Measurements from ENCODE around the gene TPD52L1.

Gene TPD52L1

DNA sequence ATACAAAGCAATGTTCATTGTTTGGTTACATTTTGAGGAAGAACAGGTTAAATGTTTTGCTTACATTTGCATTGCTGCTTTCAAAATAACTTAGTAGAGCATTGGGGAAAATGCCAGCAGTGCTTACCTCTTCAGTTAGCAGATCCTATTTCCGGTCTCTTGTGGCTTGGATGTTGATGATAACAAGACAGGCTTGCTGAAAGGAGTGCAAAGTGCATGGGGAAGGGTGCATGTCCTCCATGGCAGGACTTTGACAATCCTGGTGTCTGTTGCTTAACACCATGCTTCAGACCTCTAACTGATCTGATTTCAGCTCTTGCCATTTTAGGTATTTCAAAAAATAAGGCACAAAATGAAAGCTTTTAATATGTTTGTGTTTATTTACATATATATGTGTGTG is 21.1 kb downstream of the TPD52L1 start:
- TF ChIP-seq, protein P1, sequence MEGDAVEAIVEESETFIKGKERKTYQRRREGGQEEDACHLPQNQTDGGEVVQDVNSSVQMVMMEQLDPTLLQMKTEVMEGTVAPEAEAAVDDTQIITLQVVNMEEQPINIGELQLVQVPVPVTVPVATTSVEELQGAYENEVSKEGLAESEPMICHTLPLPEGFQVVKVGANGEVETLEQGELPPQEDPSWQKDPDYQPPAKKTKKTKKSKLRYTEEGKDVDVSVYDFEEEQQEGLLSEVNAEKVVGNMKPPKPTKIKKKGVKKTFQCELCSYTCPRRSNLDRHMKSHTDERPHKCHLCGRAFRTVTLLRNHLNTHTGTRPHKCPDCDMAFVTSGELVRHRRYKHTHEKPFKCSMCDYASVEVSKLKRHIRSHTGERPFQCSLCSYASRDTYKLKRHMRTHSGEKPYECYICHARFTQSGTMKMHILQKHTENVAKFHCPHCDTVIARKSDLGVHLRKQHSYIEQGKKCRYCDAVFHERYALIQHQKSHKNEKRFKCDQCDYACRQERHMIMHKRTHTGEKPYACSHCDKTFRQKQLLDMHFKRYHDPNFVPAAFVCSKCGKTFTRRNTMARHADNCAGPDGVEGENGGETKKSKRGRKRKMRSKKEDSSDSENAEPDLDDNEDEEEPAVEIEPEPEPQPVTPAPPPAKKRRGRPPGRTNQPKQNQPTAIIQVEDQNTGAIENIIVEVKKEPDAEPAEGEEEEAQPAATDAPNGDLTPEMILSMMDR (IDR thresholded peaks at IDR 0.05; ENCODE audit: poor library complexity, severe bottlenecking), result no peak
- Histone ChIP-seq H3K27ac (ENCODE audit: poor library complexity, severe bottlenecking) (no peak overlapping the region), H3K4me1 (ENCODE audit: insufficient read depth, poor library complexity, severe bottlenecking) (peaks cover 7% of the 10 kb centered on the region), H3K4me3 (ENCODE audit: severe bottlenecking) (no peak overlapping the region), H3K36me3 (ENCODE audit: low read depth) (no peaks in the 10 kb centered on the region), H3K9me3 (ENCODE audit: severe bottlenecking) (no peaks in the 10 kb centered on the region), H3K27me3 (ENCODE audit: insufficient read depth, poor library complexity, severe bottlenecking) (no peaks in the 10 kb centered on the region)
- ATAC-seq (ENCODE audit: low read depth) (no peak), DNase-seq (ENCODE audit: low spot score) (no peak)

DNA sequence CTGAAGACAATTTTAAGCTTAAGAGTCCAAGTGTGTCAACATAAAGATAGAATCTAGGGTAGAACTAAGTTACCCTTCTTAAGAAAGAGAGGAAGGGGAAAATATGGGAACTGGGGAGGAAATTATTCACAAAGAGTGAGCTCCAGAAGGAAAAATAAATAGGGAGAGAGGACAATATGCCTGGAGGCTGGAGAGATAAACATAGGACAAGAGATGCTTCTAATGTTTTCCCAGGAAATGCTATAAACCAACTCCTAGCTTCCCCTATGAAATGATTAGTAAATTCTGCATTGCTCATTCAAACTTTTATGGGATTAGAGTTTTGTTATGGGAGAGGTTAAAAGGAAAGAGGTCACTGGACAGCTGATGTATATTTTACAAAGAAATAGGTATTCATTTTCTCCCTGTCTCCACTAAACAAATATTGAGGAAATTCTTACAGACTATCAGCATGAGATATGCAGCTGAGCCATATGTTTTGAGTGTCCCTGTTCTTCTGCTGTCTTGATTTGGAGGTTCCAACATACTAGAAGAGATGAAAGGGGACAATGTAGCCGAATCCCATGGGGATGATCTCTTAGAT is 22.0 kb downstream of the TPD52L1 start:
- ATAC-seq (ENCODE audit: low read depth) (no peak), DNase-seq (ENCODE audit: low spot score) (no peak)
- TF ChIP-seq, protein P1 (IDR thresholded peaks at IDR 0.05; ENCODE audit: poor library complexity, severe bottlenecking), result no peak
- H3K4me3 ChIP-seq (ENCODE audit: severe bottlenecking), result no peak overlapping the region
- no peaks in the 10 kb centered on the region for H3K36me3 ChIP-seq (ENCODE audit: low read depth)
- no peaks in the 10 kb centered on the region for H3K9me3 ChIP-seq (ENCODE audit: severe bottlenecking)
- H3K27ac ChIP-seq (ENCODE audit: poor library complexity, severe bottlenecking), result no peak overlapping the region
- no peaks in the 10 kb centered on the region for H3K27me3 ChIP-seq (ENCODE audit: insufficient read depth, poor library complexity, severe bottlenecking)
- H3K4me1 ChIP-seq (ENCODE audit: insufficient read depth, poor library complexity, severe bottlenecking), result peaks cover under 1% of the 10 kb centered on the region

DNA sequence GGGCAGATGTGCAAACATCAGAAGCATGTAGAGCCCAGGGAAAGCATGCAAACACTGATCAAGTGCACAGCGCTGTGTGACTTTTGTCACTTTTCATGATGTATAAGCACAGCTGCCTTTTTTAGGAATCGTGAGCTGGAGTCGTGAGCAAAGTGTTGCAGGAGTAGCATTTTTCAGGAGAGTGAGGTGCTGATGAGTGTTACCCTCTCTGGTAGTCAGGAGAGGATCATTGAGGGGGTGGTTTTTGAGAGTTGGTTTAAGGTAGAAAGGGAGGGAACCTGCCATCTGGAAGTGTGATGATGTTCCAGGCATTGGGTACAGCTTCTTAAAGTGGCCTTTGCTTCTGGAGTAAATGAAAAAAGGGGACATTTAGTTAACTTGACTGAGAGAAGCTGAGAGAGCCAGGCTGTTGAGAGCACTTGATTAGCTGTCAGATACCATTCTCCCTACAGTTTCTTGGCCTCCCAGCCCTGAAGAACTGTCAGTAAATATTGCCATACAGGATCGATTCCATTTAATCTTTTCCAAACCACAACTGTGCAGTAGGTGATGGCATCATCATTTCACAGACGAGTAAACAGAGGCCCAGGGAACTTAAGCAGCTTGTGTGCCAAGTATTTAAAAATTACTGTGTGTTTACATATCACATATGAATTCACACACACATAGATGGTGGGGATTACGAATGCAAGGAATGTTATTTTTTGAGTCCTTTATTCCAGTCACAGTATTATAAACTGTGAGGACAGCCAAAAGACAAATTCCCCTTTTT is 28.9 kb downstream of the TPD52L1 start:
- TF ChIP-seq, protein P1 (IDR thresholded peaks at IDR 0.05; ENCODE audit: poor library complexity, severe bottlenecking), result no peak
- no peak for DNase-seq (ENCODE audit: low spot score)
- no peak for ATAC-seq (ENCODE audit: low read depth)
- no peaks in the 10 kb centered on the region for H3K27me3 ChIP-seq (ENCODE audit: insufficient read depth, poor library complexity, severe bottlenecking)
- no peaks in the 10 kb centered on the region for H3K4me1 ChIP-seq (ENCODE audit: insufficient read depth, poor library complexity, severe bottlenecking)
- no peaks in the 10 kb centered on the region for H3K36me3 ChIP-seq (ENCODE audit: low read depth)
- no peak overlapping the region for H3K4me3 ChIP-seq (ENCODE audit: severe bottlenecking)
- no peaks in the 10 kb centered on the region for H3K9me3 ChIP-seq (ENCODE audit: severe bottlenecking)
- H3K27ac ChIP-seq (ENCODE audit: poor library complexity, severe bottlenecking), result no peak overlapping the region

DNA sequence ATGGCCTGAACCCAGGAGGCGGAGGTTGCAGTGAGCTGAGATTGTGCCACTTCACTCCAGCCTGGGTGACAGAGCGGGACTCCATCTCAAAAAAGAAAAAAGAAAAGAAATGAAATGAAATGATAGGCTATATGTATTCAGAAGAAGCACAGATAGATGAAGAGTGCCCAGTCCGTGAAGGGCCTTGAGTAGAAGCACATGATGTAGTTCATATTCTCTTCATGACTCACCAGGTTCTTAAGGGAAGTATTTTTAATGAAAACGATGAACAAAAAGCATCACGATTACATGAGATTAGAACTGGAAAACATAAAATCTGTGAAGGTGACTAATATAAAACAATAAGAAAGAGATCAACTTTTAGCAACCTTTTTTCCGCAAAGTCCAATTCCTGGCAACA is 29.8 kb downstream of the TPD52L1 start:
- no peaks in the 10 kb centered on the region for H3K9me3 ChIP-seq (ENCODE audit: severe bottlenecking)
- TF ChIP-seq, protein P1 (IDR thresholded peaks at IDR 0.05; ENCODE audit: poor library complexity, severe bottlenecking), result no peak
- H3K27me3 ChIP-seq (ENCODE audit: insufficient read depth, poor library complexity, severe bottlenecking), result no peaks in the 10 kb centered on the region
- H3K4me1 ChIP-seq (ENCODE audit: insufficient read depth, poor library complexity, severe bottlenecking), result no peaks in the 10 kb centered on the region
- no peak for DNase-seq (ENCODE audit: low spot score)
- no peaks in the 10 kb centered on the region for H3K36me3 ChIP-seq (ENCODE audit: low read depth)
- ATAC-seq (ENCODE audit: low read depth), result no peak
- H3K4me3 ChIP-seq (ENCODE audit: severe bottlenecking), result no peak overlapping the region
- no peak overlapping the region for H3K27ac ChIP-seq (ENCODE audit: poor library complexity, severe bottlenecking)

DNA sequence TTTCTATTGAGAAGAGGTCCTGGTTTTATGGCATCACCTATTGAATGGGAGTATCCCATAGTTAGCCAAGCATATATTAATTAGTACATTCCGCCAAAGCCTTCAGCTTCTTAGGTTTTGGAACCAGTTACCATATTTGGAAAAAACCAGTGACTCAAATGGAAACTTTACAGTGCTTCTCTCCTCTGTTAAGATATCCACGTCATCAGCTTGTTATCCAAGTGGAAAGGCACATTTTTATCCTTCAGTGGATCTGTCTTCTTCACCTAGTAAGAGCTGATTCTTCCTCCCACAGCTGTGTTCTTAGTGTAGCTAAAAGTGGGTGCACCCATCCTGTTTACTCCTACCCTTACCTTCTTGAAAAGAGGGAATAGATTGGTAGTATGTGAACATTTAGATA is 34.5 kb downstream of the TPD52L1 start:
- ATAC-seq (ENCODE audit: low read depth) (no peak; the same call in 2 of the 3 replicates), DNase-seq (ENCODE audit: low spot score) (no peak)
- TF ChIP-seq, protein P1 (IDR thresholded peaks at IDR 0.05; ENCODE audit: poor library complexity, severe bottlenecking), result no peak
- Histone ChIP-seq H3K36me3 (ENCODE audit: low read depth) (no peaks in the 10 kb centered on the region), H3K4me3 (ENCODE audit: severe bottlenecking) (no peak overlapping the region), H3K4me1 (ENCODE audit: insufficient read depth, poor library complexity, severe bottlenecking) (peaks cover 15% of the 10 kb centered on the region), H3K27ac (ENCODE audit: poor library complexity, severe bottlenecking) (no peak overlapping the region), H3K27me3 (ENCODE audit: insufficient read depth, poor library complexity, severe bottlenecking) (no peaks in the 10 kb centered on the region), H3K9me3 (ENCODE audit: severe bottlenecking) (no peaks in the 10 kb centered on the region)
